Breast epithelium (tissue), 4 donors: ENCODE results near the gene PTGFRN. TPM values are rescaled to one million over a fixed set of nuclear protein-coding genes. Genes with fewer than 3 reads are reported as not detected.

Experiments used
- DNase-seq, 2 donors: peaks; one replicate each; pipeline ENCODE4 v3.0.0-alpha.2; 2019; ENCODE audit warnings: low spot score in 2 of 2
- H3K27ac ChIP-seq, 2 donors: fragments of 200-600 bp; sonication (generic) in 1 of 2; one replicate each; pipeline ENCODE4 v1.5.1; 2016 to 2019; ENCODE audit warnings: mild to moderate bottlenecking in 1 of 2
- H3K27me3 ChIP-seq, 2 donors: fragments of 200-600 bp; sonication (generic) in 1 of 2; one replicate each; pipeline versions ENCODE4 v1.5.1 to v1.6.0; 2017 to 2019; ENCODE audit warnings: control low read depth in 1 of 2, mild to moderate bottlenecking in 1 of 2
- H3K36me3 ChIP-seq: fragments of 200-600 bp; one replicate; pipeline ENCODE4 v1.5.1; 2019
- H3K4me1 ChIP-seq, 2 donors: fragments of 200-600 bp; sonication (generic); one replicate each; pipeline ENCODE4 v1.5.1; 2016 to 2019; ENCODE audit warnings: control low read depth in 1 of 2
- H3K4me3 ChIP-seq, 3 donors: fragments of 200-600 bp; sonication (generic); 1 replicate in 2 of 3; 2 replicates in 1 of 3; pipeline ENCODE4 v1.5.1; 2016 to 2019; ENCODE audit warnings: mild to moderate bottlenecking in 3 of 3, moderate library complexity in 2 of 3
- H3K9me3 ChIP-seq, 2 donors: fragments of 200-600 bp; sonication (generic) in 1 of 2; one replicate each; pipeline ENCODE4 v1.5.1; 2016 to 2019; ENCODE audit warnings: control low read depth in 1 of 2
- POLR2A ChIP-seq: fragments of 450-650 bp; IDR thresholded peaks from one replicate; pipeline ENCODE4 v1.6.1; 2016; ENCODE audit warnings: antibody characterized with exemption, mild to moderate bottlenecking, moderate library complexity
- POLR2AphosphoS5 ChIP-seq, 3 donors: sonication (generic); formaldehyde crosslinking; IDR thresholded peaks; one replicate each; pipeline ENCODE4 v1.6.1; 2017; ENCODE audit warnings: antibody characterized with exemption in 3 of 3
- intact Hi-C: fragments of 100-400 bp; cut with DNase I; formaldehyde crosslinking; loops from one replicate; pipeline ENCODE4 v1.15.1; 2023; ENCODE audit warnings: low total_unique reads
- total RNA-seq, 3 donors: library from RNA; depleted of rRNA; stranded (reverse); fragments of >200 nt; gene quantifications; one replicate each; pipeline ENCODE4 v1.1.0, GENCODE V29; 2016
- TF ChIP-seq, protein P1 (sequence below), 3 donors: fragments of 450-650 bp; IDR thresholded peaks; one replicate each; pipeline ENCODE4 v1.5.1; 2016 to 2017; ENCODE audit warnings: antibody characterized with exemption in 3 of 3, mild to moderate bottlenecking in 3 of 3, moderate library complexity in 3 of 3

Gene PTGFRN
- total RNA-seq, 3 donors from 2014 or later = 10.6 to 30.8 (median 24.3) TPM

DNA sequence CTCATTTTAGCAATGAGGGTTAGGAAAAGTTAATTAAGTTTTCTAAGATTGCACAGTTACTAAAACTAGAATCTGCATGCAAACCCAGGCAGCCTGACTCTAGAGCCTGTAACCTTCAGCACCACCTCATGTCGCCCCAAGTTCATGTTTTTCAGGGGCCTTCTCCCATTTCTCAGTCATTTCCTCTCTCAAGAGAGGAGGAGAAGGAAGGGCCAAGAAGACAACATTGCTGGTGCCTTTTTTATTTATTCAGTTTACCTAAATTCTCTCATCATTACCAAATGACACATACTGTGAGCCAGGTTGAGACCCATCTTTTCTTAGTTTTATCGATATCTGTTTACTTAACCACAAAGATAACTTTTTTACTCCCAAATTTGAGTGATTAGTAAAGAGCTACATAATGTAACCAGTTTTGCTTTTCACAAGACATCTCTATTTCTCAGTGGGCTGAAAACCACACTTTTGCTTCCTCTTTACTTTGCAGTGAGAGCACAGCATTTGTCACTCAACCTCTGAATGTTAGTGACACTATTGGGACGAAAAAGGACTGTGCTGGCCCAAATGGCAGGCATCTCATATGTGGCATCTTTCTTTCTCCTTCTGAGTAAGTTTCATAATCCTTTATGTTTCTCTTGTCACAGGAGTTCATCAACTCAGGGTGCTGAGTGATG lies 91.7 kb downstream of the PTGFRN start, which contains the start of gene CD101:
Gene CD101, plus strand, starts transcription at position 507 of the 674 bp plus-strand sequence. Its CDS starts 58 bp downstream, at position 565.
- Histone ChIP-seq H3K27me3 (no peaks in the 10 kb centered on the region), H3K36me3 (no peaks in the 10 kb centered on the region), H3K4me3 (no peak within 1 kb of the TSS), H3K27ac (no peak within 1 kb of the TSS), H3K9me3 (no peaks in the 10 kb centered on the region), H3K4me1 (no peaks in the 10 kb centered on the region)
- TF ChIP-seq, protein P1, sequence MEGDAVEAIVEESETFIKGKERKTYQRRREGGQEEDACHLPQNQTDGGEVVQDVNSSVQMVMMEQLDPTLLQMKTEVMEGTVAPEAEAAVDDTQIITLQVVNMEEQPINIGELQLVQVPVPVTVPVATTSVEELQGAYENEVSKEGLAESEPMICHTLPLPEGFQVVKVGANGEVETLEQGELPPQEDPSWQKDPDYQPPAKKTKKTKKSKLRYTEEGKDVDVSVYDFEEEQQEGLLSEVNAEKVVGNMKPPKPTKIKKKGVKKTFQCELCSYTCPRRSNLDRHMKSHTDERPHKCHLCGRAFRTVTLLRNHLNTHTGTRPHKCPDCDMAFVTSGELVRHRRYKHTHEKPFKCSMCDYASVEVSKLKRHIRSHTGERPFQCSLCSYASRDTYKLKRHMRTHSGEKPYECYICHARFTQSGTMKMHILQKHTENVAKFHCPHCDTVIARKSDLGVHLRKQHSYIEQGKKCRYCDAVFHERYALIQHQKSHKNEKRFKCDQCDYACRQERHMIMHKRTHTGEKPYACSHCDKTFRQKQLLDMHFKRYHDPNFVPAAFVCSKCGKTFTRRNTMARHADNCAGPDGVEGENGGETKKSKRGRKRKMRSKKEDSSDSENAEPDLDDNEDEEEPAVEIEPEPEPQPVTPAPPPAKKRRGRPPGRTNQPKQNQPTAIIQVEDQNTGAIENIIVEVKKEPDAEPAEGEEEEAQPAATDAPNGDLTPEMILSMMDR (IDR thresholded peaks at IDR 0.05) = no peak
- TF ChIP-seq POLR2AphosphoS5 (IDR thresholded peaks at IDR 0.05) (no peak), POLR2A (no peak)
- intact Hi-C loops = no loop called here
- DNase-seq = no peak

- Histone ChIP-seq H3K9me3 (no peaks in the 10 kb centered on the region), H3K36me3 (no peaks in the 10 kb centered on the region), H3K27ac (no peak overlapping the region), H3K4me3 (no peak overlapping the region), H3K4me1 (no peaks in the 10 kb centered on the region), H3K27me3 (no peaks in the 10 kb centered on the region)
- TF ChIP-seq, protein P1 (IDR thresholded peaks at IDR 0.05) = no peak
- no peak for TF ChIP-seq POLR2A
- TF ChIP-seq POLR2AphosphoS5 (IDR thresholded peaks at IDR 0.05) = no peak
- intact Hi-C loops = no loop called here
- DNase-seq = no peak
Measured at GRCh38 chr1:117003223-117003875, 93.6 kb downstream of the PTGFRN start.

DNA sequence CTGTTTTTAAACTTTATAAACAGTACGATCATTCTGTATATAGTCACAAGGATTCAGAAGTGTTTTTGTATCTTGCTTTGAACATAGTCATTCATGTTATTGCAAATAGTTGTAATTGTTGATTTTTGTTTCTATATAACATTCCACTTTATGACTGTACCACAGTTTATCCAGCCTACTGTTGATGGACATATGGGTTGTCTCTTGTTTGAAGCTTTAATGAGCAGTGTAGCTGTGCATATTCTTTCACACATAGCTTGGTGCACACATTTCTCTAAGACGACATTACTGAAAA lies 98.0 kb downstream of the PTGFRN start:
- TF ChIP-seq, protein P1 (IDR thresholded peaks at IDR 0.05) = no peak
- Histone ChIP-seq H3K4me1 (no peaks in the 10 kb centered on the region), H3K27ac (no peak overlapping the region), H3K36me3 (no peaks in the 10 kb centered on the region), H3K9me3 (no peaks in the 10 kb centered on the region), H3K4me3 (no peak overlapping the region), H3K27me3 (no peaks in the 10 kb centered on the region)
- intact Hi-C loops = no loop called here
- DNase-seq = no peak

- Histone ChIP-seq H3K4me1 (no peaks in the 10 kb centered on the region), H3K27ac (no peak overlapping the region), H3K9me3 (no peaks in the 10 kb centered on the region), H3K36me3 (no peaks in the 10 kb centered on the region), H3K27me3 (no peaks in the 10 kb centered on the region), H3K4me3 (no peak overlapping the region)
- intact Hi-C loops = no loop called here
- no peak for DNase-seq
- TF ChIP-seq POLR2AphosphoS5 (IDR thresholded peaks at IDR 0.05) = no peak
- TF ChIP-seq, protein P1 (IDR thresholded peaks at IDR 0.05) = no peak
- TF ChIP-seq POLR2A = no peak
Measured at GRCh38 chr1:117008656-117009055, 98.9 kb downstream of the PTGFRN start.

DNA sequence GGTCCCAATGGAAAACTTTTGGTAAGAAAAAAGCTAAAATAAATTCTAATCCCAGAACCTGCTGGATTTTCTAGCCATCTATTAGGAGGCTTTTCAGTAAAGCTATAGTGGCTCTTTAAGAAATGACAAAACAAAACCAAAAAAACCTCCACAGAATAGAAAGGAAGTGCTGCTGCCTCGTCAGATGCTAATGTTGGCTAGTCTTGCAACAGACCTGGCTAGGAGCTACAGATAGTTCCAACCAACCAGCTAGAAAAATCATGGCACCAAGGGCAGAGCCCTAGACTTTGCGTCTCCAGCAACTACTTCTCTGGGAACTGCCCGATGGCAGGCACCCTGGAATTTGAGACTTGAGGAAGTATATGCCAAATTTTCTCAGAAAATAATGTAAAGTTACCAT lies 99.4 kb downstream of the PTGFRN start:
- H3K4me1 ChIP-seq = no peaks in the 10 kb centered on the region
- no peak for TF ChIP-seq POLR2AphosphoS5 (IDR thresholded peaks at IDR 0.05)
- no peak for TF ChIP-seq POLR2A
- TF ChIP-seq, protein P1 (IDR thresholded peaks at IDR 0.05) = no peak
- no peak for DNase-seq
- H3K9me3 ChIP-seq = no peaks in the 10 kb centered on the region
- intact Hi-C loops = no loop called here
- no peak overlapping the region for H3K4me3 ChIP-seq
- no peaks in the 10 kb centered on the region for H3K36me3 ChIP-seq
- no peak overlapping the region for H3K27ac ChIP-seq
- no peaks in the 10 kb centered on the region for H3K27me3 ChIP-seq
